H1 (cell line): ENCODE measurements around the gene RNASE4. TPM values are rescaled to one million over a fixed set of nuclear protein-coding genes. Genes with fewer than 3 reads are reported as not detected.

Source experiments
- CTCF ChIA-PET: fragments of 300-600 bp; sonication (Branson Sonifier 250); formaldehyde crosslinking; loops from one replicate; lab custom pipeline; 2021; ENCODE audit not compliant: partially characterized antibody; lab: Charles Lee
- POLR2A ChIA-PET: fragments of 300-600 bp; sonication (Branson Sonifier 250); formaldehyde crosslinking; loops from one replicate; lab custom pipeline; 2021; ENCODE audit warnings: inconsistent platforms; ENCODE audit not compliant: partially characterized antibody; lab: Charles Lee
- DNase-seq, 2 experiments: peaks; one replicate each; pipeline versions ENCODE4 v3.0.0 to v3.0.0-alpha.2; 2010 to 2022; ENCODE audit warnings: low spot score in 2 of 2, low read depth in 1 of 2, mixed read lengths in 1 of 2
- FAIRE-seq: peaks from 2 replicates; lab custom pipeline; 2011; peaks lifted over from hg19 to GRCh38; lab: Jason Lieb, UNC
- H2AFZ ChIP-seq: 2 replicates; pipeline ENCODE4 v1.8.1; 2012; ENCODE audit warnings: low read length, inconsistent platforms
- H2AK5ac ChIP-seq: 2 replicates; pipeline ENCODE4 v1.6.1; 2013; ENCODE audit warnings: low read depth, low read length
- H2BK120ac ChIP-seq: replicated peaks from 2 replicates; pipeline ENCODE3; 2013; ENCODE audit warnings: low read depth, low read length, inconsistent platforms
- H2BK12ac ChIP-seq: 2 replicates; pipeline ENCODE4 v1.6.1; 2013; ENCODE audit warnings: low read depth, low read length
- H2BK15ac ChIP-seq: 2 replicates; pipeline ENCODE4 v1.6.1; 2013; ENCODE audit warnings: low read length
- H2BK20ac ChIP-seq: 2 replicates; pipeline ENCODE4 v1.6.1; 2013; ENCODE audit warnings: low read length
- H2BK5ac ChIP-seq: 2 replicates; pipeline ENCODE4 v1.6.1; 2013; ENCODE audit warnings: low read depth, low read length
- H3K14ac ChIP-seq: 2 replicates; pipeline ENCODE4 v1.6.1; 2013; ENCODE audit warnings: inconsistent platforms; ENCODE audit not compliant: insufficient read length
- H3K18ac ChIP-seq: 2 replicates; pipeline ENCODE4 v1.6.1; 2013; ENCODE audit warnings: low read length; ENCODE audit errors: extremely low read depth
- H3K23ac ChIP-seq: 2 replicates; pipeline ENCODE4 v1.6.1; 2013; ENCODE audit warnings: inconsistent platforms; ENCODE audit not compliant: insufficient read length
- H3K23me2 ChIP-seq: 2 replicates; pipeline ENCODE4 v1.6.1; 2013; ENCODE audit warnings: low read depth, low read length
- H3K27ac ChIP-seq: 2 replicates; pipeline ENCODE4 v1.6.1; 2011; ENCODE audit warnings: low read depth, low read length, inconsistent platforms
- H3K27me3 ChIP-seq, 4 experiments: replicated peaks in 1 of 4; 1 replicate in 1 of 4; 2 replicates in 3 of 4; pipeline versions ENCODE4 v1.6.1 to v1.8.1; 2011 to 2013; ENCODE audit warnings: low read length in 3 of 4, mild to moderate bottlenecking in 3 of 4, inconsistent platforms in 2 of 4, mixed read lengths in 2 of 4, moderate library complexity in 1 of 4; ENCODE audit not compliant: control insufficient read depth in 3 of 4, insufficient read depth in 3 of 4; ENCODE audit errors: extremely low read depth in 1 of 4
- H3K36me3 ChIP-seq, 4 experiments: 2 replicates each; pipeline versions ENCODE4 v1.6.1 to v1.8.1; 2011 to 2013; ENCODE audit warnings: mild to moderate bottlenecking in 4 of 4, low read length in 3 of 4, moderate library complexity in 2 of 4, control low read depth in 1 of 4, inconsistent platforms in 1 of 4; ENCODE audit not compliant: insufficient read depth in 4 of 4, control insufficient read depth in 2 of 4
- H3K4ac ChIP-seq: replicated peaks from 2 replicates; pipeline ENCODE3; 2013; ENCODE audit warnings: low read length, low read depth, mixed read lengths, inconsistent platforms; ENCODE audit not compliant: insufficient read length
- H3K4me1 ChIP-seq, 4 experiments: replicated peaks in 1 of 4; 1 replicate in 1 of 4; 2 replicates in 3 of 4; pipeline versions ENCODE4 v1.6.1 to v1.8.1; 2011 to 2013; ENCODE audit warnings: low read length in 3 of 4, inconsistent platforms in 2 of 4, mixed read lengths in 1 of 4; ENCODE audit not compliant: insufficient read depth in 4 of 4, control insufficient read depth in 3 of 4
- H3K4me2 ChIP-seq, 2 experiments: 2 replicates each; pipeline versions ENCODE4 v1.6.1 to v1.8.1; 2011 to 2013; ENCODE audit warnings: low read depth in 2 of 2, low read length in 2 of 2, control low read depth in 1 of 2, inconsistent platforms in 1 of 2, mild to moderate bottlenecking in 1 of 2; ENCODE audit not compliant: insufficient read depth in 1 of 2
- H3K4me3 ChIP-seq, 4 experiments: fragments of 200-600, 300-600 bp in 1 of 4; sonication (generic), shearing (Covaris generic), sonication (Bioruptor Twin) in 1 of 4; 2 replicates each; pipeline versions ENCODE4 v1.5.1 to v1.8.1; 2011 to 2016; ENCODE audit warnings: low read length in 4 of 4, low read depth in 3 of 4, control low read depth in 2 of 4, inconsistent platforms in 2 of 4, mild to moderate bottlenecking in 2 of 4, mixed read lengths in 1 of 4, moderate library complexity in 1 of 4; ENCODE audit not compliant: insufficient read depth in 2 of 4; ENCODE audit errors: extremely low read depth in 1 of 4
- H3K56ac ChIP-seq: replicated peaks from 2 replicates; pipeline ENCODE3; 2013; ENCODE audit warnings: low read depth, mild to moderate bottlenecking, mixed read lengths, low read length, inconsistent platforms; ENCODE audit not compliant: insufficient read length
- H3K79me1 ChIP-seq: 2 replicates; pipeline ENCODE4 v1.6.1; 2013; ENCODE audit warnings: low read depth, low read length, control low read depth
- H3K79me2 ChIP-seq, 2 experiments: 2 replicates each; pipeline versions ENCODE4 v1.6.1 to v1.8.1; 2012 to 2013; ENCODE audit warnings: low read length in 2 of 2, mild to moderate bottlenecking in 2 of 2, inconsistent platforms in 1 of 2; ENCODE audit not compliant: insufficient read depth in 2 of 2, control insufficient read depth in 1 of 2
- H3K9ac ChIP-seq, 4 experiments: replicated peaks in 1 of 4; 1 replicate in 1 of 4; 2 replicates in 3 of 4; pipeline versions ENCODE4 v1.6.1 to v1.8.1; 2011 to 2013; ENCODE audit warnings: low read depth in 3 of 4, low read length in 3 of 4, control low read depth in 2 of 4, mild to moderate bottlenecking in 2 of 4, moderate library complexity in 2 of 4, inconsistent platforms in 1 of 4; ENCODE audit errors: extremely low read depth in 1 of 4
- H3K9me3 ChIP-seq, 2 experiments: 2 replicates each; pipeline versions ENCODE4 v1.6.1 to v1.8.1; 2012 to 2013; ENCODE audit warnings: mild to moderate bottlenecking in 2 of 2, moderate library complexity in 2 of 2, control low read depth in 1 of 2, inconsistent platforms in 1 of 2, low read depth in 1 of 2, low read length in 1 of 2, mixed read lengths in 1 of 2; ENCODE audit not compliant: insufficient read depth in 2 of 2
- H4K20me1 ChIP-seq, 2 experiments: replicated peaks in 1 of 2; 2 replicates each; pipeline versions ENCODE3 to v1.8.1; 2011 to 2013; ENCODE audit warnings: inconsistent platforms in 2 of 2, low read length in 2 of 2, mild to moderate bottlenecking in 1 of 2; ENCODE audit not compliant: insufficient read depth in 2 of 2, control insufficient read depth in 1 of 2
- H4K5ac ChIP-seq: 2 replicates; pipeline ENCODE4 v1.6.1; 2013; ENCODE audit warnings: low read length, low read depth, mixed read lengths, inconsistent platforms; ENCODE audit not compliant: insufficient read length
- H4K8ac ChIP-seq: 2 replicates; pipeline ENCODE4 v1.8.0; 2013; ENCODE audit warnings: mild to moderate bottlenecking, moderate library complexity, low read length, inconsistent platforms; ENCODE audit not compliant: insufficient read depth; ENCODE audit errors: extremely low read depth
- H4K91ac ChIP-seq: replicated peaks from 2 replicates; pipeline ENCODE3; 2013; ENCODE audit warnings: low read length, mixed read lengths, inconsistent platforms; ENCODE audit not compliant: insufficient read length
- BACH1 ChIP-seq: IDR thresholded peaks from 2 replicates; pipeline ENCODE4 v1.6.1; 2012; ENCODE audit warnings: low read length, improper control_type of control experiment
- BCL11A ChIP-seq, 2 experiments: IDR thresholded peaks; one replicate each; pipeline ENCODE4 v1.6.1; 2011; ENCODE audit warnings: low read depth in 2 of 2, low read length in 2 of 2, mild to moderate bottlenecking in 2 of 2
- CBX5 ChIP-seq: fragments of 300-800, 300-1000 bp; sonication (generic); IDR thresholded peaks from 2 replicates; pipeline ENCODE4 v1.7.1; 2016; ENCODE audit warnings: antibody characterized with exemption, low read length, low read depth
- CHD1 ChIP-seq: IDR thresholded peaks from 2 replicates; pipeline ENCODE4 v1.6.1; 2012; ENCODE audit warnings: low read depth, low read length, improper control_type of control experiment
- CTBP2 ChIP-seq: IDR thresholded peaks from 2 replicates; pipeline ENCODE4 v1.7.0; 2011; ENCODE audit warnings: borderline replicate concordance, mild to moderate bottlenecking, moderate library complexity, mixed read lengths, low read length; ENCODE audit not compliant: insufficient read depth, insufficient read length
- HDAC2 ChIP-seq, 2 experiments: fragments of 300-600 bp in 1 of 2; sonication (generic) in 1 of 2; IDR thresholded peaks; 2 replicates each; pipeline ENCODE4 v1.6.1; 2011 to 2012; ENCODE audit warnings: low read depth in 2 of 2, low read length in 2 of 2, mild to moderate bottlenecking in 2 of 2, moderate library complexity in 2 of 2, borderline replicate concordance in 1 of 2, inconsistent platforms in 1 of 2
- KDM5A ChIP-seq: fragments of 200-600 bp; IDR thresholded peaks from 2 replicates; pipeline ENCODE4 v1.7.1; 2012; ENCODE audit warnings: mild to moderate bottlenecking, low read length, inconsistent platforms, mixed read lengths
- POLR2A ChIP-seq, 2 experiments: IDR thresholded peaks; 1 replicate in 1 of 2; 2 replicates in 1 of 2; pipeline ENCODE4 v1.6.1; 2011; ENCODE audit warnings: low read depth in 2 of 2, low read length in 2 of 2, mild to moderate bottlenecking in 2 of 2; ENCODE audit errors: control extremely low read depth in 1 of 2
- POLR2AphosphoS5 ChIP-seq: IDR thresholded peaks from 2 replicates; pipeline ENCODE4 v1.6.1; 2011; ENCODE audit warnings: low read depth, low read length
- SIN3A ChIP-seq, 2 experiments: IDR thresholded peaks in 1 of 2; conservative IDR thresholded peaks in 1 of 2; 2 replicates each; pipeline ENCODE4 v1.6.1; 2011 to 2012; ENCODE audit warnings: low read length in 2 of 2, improper control_type of control experiment in 1 of 2, low read depth in 1 of 2, mild to moderate bottlenecking in 1 of 2
- SP2 ChIP-seq: IDR thresholded peaks from 2 replicates; pipeline ENCODE4 v1.6.1; 2012; ENCODE audit warnings: mild to moderate bottlenecking, low read length, inconsistent platforms
- SP4 ChIP-seq: IDR thresholded peaks from 2 replicates; pipeline ENCODE4 v1.6.1; 2012; ENCODE audit warnings: low read length, inconsistent platforms
- TAF1 ChIP-seq: IDR thresholded peaks from 2 replicates; pipeline ENCODE4 v1.6.1; 2011; ENCODE audit warnings: mild to moderate bottlenecking, low read depth, low read length
- YY1 ChIP-seq: IDR thresholded peaks from 2 replicates; pipeline ENCODE4 v1.6.1; 2011; ENCODE audit warnings: low read depth, mild to moderate bottlenecking, low read length
- WGBS, 2 experiments: shearing (Covaris generic) in 1 of 2; methylation state at CpG; one replicate each; pipeline versions ENCODE4 v1.1.6 to v1.1.7; 2013 to 2015; ENCODE audit warnings: low lambda C conversion rate in 2 of 2, mixed read lengths in 2 of 2, inconsistent platforms in 1 of 2, low coverage in 1 of 2, missing lambda C conversion rate in 1 of 2; ENCODE audit not compliant: insufficient replicate concordance in 2 of 2, insufficient coverage in 1 of 2, insufficient read length in 1 of 2; ENCODE audit errors: extremely low coverage in 1 of 2, missing lambda C conversion rate in 1 of 2; 5-methylcytosine and 5-hydroxymethylcytosine counted together
- polyA plus RNA-seq, 7 experiments: library from polyadenylated mRNA; depleted of rRNA in 3 of 7; stranded (reverse) in 5 of 7; unstranded in 2 of 7; fragments of >200 nt in 5 of 7; fragments of 200-250 nt in 2 of 7; gene quantifications; 1 replicate in 5 of 7; 2 replicates in 1 of 7; 4 replicates in 1 of 7; pipeline versions ENCODE4 v1.2.1 to v1.2.3, GENCODE V29; 2011 to 2013; ENCODE audit warnings: missing spikeins in 2 of 7, mixed read lengths in 2 of 7
- total RNA-seq: library from RNA; stranded (reverse); fragmentation: NEBNext Ultra II Directional; extraction: Animal tissue kit (Norgen Biotek cat#: 25700); gene quantifications from 2 replicates; pipeline ENCODE4 v1.2.1, GENCODE V29; 2021
- TF ChIP-seq, protein P1 (sequence below): IDR thresholded peaks from 2 replicates; pipeline ENCODE4 v1.6.1; 2011; ENCODE audit warnings: low read length, improper control_type of control experiment

Gene RNASE4
- total and polyA plus RNA-seq, 2 of the 8 experiments (the other 6 are each of a cell fraction or from before 2014, with no cell fraction given), result 0.61 to 3.5 TPM

DNA sequence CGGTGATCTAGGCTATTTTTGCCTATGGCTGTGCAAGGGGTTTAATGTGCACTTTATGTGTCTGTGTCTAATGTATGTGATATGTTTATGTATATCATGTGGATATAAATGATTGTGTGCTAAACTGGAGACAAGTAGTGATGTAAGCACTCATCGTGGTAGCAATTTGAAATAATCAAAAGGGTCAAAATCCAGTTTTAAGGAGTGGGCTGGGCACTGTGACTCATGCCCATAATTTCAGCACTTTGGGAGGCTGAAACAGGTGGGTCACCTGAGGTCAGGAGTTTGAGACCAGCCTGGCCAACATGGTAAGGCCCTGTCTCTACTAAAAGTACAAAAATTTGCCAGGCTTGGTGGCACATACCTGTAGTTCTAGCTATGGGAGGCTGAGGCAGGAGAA, 64.1 kb downstream of the RNASE4 start:
- Histone ChIP-seq H2AK5ac (no peak overlapping the region), H2BK12ac (no peak overlapping the region), H4K20me1 (no peaks in the 10 kb centered on the region), H2BK5ac (no peak overlapping the region), H4K91ac (no peak overlapping the region), H3K27ac (no peak overlapping the region), H3K14ac (no peak overlapping the region), H3K36me3 (no peaks in the 10 kb centered on the region), H3K79me1 (no peaks in the 10 kb centered on the region), H2BK15ac (no peak overlapping the region), H3K23me2 (no peaks in the 10 kb centered on the region), H3K79me2 (no peaks in the 10 kb centered on the region), H3K9me3 (no peaks in the 10 kb centered on the region), H2AFZ (no peak overlapping the region), H3K18ac (no peak overlapping the region), H4K8ac (no peak overlapping the region), H3K9ac (no peak overlapping the region), H3K56ac (no peak overlapping the region), H3K23ac (no peak overlapping the region), H3K27me3 (no peaks in the 10 kb centered on the region), H2BK120ac (no peak overlapping the region), H2BK20ac (no peak overlapping the region), H4K5ac (no peak overlapping the region), H3K4me3 (no peak overlapping the region), H3K4ac (no peak overlapping the region), H3K4me2 (no peak overlapping the region), H3K4me1 (no peaks in the 10 kb centered on the region)
- FAIRE-seq, result no peak
- ChIA-PET CTCF (interaction anchor here (0.9 to 8.2 kb wide), 3 partner anchors 9 to 88 kb away, joined by 3 to 70 read pairs (median 4); no protein-coding TSS in a partner anchor), POLR2A (no interaction called here)
- no peak for DNase-seq
- 86% methylated on average over 2 of the region's 2 CpGs; no CpG with 5 or more reads in 1 of the 2 experiments for WGBS, 2 experiments
- TF ChIP-seq POLR2AphosphoS5 (no peak), HDAC2 (IDR thresholded peaks at IDR 0.05; ENCODE audit: borderline replicate concordance in 1 of 2, low read depth in 2 of 2, low read length in 2 of 2) (no peak), BCL11A (IDR thresholded peaks at IDR 0.05; ENCODE audit: low read depth in 2 of 2, low read length in 2 of 2) (no peak), CHD1 (no peak), TAF1 (no peak), CTBP2 (no peak), SP2 (no peak), CBX5 (no peak), SP4 (no peak), KDM5A (no peak), YY1 (no peak), SIN3A (conservative IDR thresholded peaks at IDR 0.05 in 1 of 2, IDR thresholded peaks at IDR 0.05 in 1 of 2; ENCODE audit: low read depth in 1 of 2, low read length in 2 of 2) (no peak), POLR2A (IDR thresholded peaks at IDR 0.05; ENCODE audit: control extremely low read depth in 1 of 2, low read depth in 2 of 2, low read length in 2 of 2) (no peak), BACH1 (no peak)
- TF ChIP-seq, protein P1, sequence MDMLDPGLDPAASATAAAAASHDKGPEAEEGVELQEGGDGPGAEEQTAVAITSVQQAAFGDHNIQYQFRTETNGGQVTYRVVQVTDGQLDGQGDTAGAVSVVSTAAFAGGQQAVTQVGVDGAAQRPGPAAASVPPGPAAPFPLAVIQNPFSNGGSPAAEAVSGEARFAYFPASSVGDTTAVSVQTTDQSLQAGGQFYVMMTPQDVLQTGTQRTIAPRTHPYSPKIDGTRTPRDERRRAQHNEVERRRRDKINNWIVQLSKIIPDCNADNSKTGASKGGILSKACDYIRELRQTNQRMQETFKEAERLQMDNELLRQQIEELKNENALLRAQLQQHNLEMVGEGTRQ, result no peak
